Osteocyte (in vitro differentiated cells): ENCODE measurements around the gene BICDL2. TPM values are rescaled to one million over a fixed set of nuclear protein-coding genes. Genes with fewer than 3 reads are reported as not detected.

Experiments used
- DNase-seq: peaks from one replicate; pipeline ENCODE4 v3.0.0; 2021; ENCODE audit warnings: mixed read lengths; ENCODE audit not compliant: unreplicated experiment; ENCODE audit errors: extremely low spot score
- H3K27ac Mint-ChIP-seq: one replicate; pipeline ENCODE4 v1.8.0; 2021; ENCODE audit warnings: mild to moderate bottlenecking, mixed read lengths; ENCODE audit not compliant: unreplicated experiment
- H3K27me3 Mint-ChIP-seq: one replicate; pipeline ENCODE4 v1.8.0; 2021; ENCODE audit warnings: mixed read lengths; ENCODE audit not compliant: unreplicated experiment
- H3K36me3 Mint-ChIP-seq: one replicate; pipeline ENCODE4 v1.8.0; 2021; ENCODE audit warnings: mixed read lengths; ENCODE audit not compliant: unreplicated experiment
- H3K4me1 Mint-ChIP-seq: one replicate; pipeline ENCODE4 v1.8.0; 2021; ENCODE audit warnings: mixed read lengths; ENCODE audit not compliant: unreplicated experiment
- H3K4me3 Mint-ChIP-seq: one replicate; pipeline ENCODE4 v1.8.0; 2021; ENCODE audit warnings: mild to moderate bottlenecking, moderate library complexity, mixed read lengths; ENCODE audit not compliant: unreplicated experiment
- H3K9me3 Mint-ChIP-seq: one replicate; pipeline ENCODE4 v1.8.0; 2021; ENCODE audit warnings: mixed read lengths; ENCODE audit not compliant: unreplicated experiment
- total RNA-seq: library from RNA; stranded (reverse); gene quantifications from 2 replicates; pipeline ENCODE4 v1.2.1, GENCODE V29; 2021
- TF ChIP-seq, protein P1 (sequence below): fragments of 200-600 bp; sonication (generic); IDR thresholded peaks from 2 replicates; pipeline ENCODE4 v1.5.0; 2021; ENCODE audit warnings: antibody characterized with exemption, mild to moderate bottlenecking, moderate library complexity

BICDL2 gene
- total RNA-seq, 1 donor from 2014 or later = not detected

DNA sequence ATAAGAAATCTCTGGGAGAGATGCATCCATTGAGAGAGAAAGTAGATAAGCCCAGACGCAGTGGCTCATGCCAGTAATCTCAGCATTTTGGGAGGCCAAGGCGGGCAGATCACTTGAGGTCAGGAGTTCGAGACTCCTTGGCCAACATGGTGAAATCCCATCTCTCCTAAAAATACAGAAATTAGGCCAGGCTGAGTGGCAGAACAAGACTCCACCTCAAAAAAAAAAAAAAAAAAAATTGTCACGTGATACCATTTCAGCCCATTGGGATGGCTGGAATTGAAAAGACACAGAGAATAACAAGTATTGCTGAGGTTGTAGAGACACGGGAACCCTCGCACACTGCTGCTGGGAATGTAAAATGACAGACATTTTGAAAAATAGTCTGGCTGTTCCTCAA is 25.8 kb upstream of the BICDL2 start:
- Mint-ChIP-seq H3K36me3 (no peaks in the 10 kb centered on the region), H3K4me3 (no peak overlapping the region), H3K4me1 (peaks cover 21% of the 10 kb centered on the region), H3K9me3 (no peaks in the 10 kb centered on the region), H3K27ac (no peak overlapping the region), H3K27me3 (no peaks in the 10 kb centered on the region)
- TF ChIP-seq, protein P1, sequence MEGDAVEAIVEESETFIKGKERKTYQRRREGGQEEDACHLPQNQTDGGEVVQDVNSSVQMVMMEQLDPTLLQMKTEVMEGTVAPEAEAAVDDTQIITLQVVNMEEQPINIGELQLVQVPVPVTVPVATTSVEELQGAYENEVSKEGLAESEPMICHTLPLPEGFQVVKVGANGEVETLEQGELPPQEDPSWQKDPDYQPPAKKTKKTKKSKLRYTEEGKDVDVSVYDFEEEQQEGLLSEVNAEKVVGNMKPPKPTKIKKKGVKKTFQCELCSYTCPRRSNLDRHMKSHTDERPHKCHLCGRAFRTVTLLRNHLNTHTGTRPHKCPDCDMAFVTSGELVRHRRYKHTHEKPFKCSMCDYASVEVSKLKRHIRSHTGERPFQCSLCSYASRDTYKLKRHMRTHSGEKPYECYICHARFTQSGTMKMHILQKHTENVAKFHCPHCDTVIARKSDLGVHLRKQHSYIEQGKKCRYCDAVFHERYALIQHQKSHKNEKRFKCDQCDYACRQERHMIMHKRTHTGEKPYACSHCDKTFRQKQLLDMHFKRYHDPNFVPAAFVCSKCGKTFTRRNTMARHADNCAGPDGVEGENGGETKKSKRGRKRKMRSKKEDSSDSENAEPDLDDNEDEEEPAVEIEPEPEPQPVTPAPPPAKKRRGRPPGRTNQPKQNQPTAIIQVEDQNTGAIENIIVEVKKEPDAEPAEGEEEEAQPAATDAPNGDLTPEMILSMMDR = no peak
- DNase-seq = no peak

DNA sequence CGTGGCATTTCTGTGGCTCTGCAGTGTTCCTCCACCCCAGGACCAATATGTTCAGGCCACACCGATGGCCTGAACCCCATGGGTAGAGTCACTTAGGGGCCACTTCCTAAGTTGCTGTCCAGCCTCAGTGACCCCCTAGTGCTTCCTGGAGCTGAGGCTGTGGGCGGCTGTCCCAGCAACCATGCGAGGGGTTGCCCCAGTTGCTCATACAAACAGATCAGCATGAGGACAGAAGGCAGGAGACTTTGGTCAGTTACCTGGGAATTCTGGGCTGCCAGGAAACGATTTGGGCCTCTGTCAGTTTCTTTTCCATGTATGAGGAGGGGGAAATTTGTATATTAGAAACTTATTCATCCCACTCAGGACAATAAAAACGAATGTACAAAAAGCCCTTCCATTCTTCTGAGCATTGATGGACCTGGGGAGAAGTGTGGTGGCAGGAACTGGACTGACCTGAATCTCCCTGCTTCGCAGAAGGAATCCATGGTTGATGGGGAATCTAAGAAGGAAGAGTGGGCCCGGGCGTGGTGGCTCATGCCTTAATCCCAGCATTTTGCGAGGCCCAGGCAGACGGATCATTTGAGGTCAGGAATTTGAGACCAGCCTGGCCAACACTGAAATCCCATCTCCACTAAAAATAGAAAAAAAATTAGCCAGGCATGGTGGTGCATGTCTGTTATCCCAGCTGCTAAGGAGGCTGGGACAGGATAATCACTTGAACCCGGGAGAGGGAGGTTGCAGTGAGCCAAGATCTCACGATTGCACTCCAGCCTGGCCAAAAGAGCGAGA is 23.8 kb upstream of the BICDL2 start:
- TF ChIP-seq, protein P1 = no peak
- Mint-ChIP-seq H3K4me3 (no peak overlapping the region), H3K36me3 (no peaks in the 10 kb centered on the region), H3K27me3 (no peaks in the 10 kb centered on the region), H3K4me1 (peaks cover 20% of the 10 kb centered on the region), H3K9me3 (no peaks in the 10 kb centered on the region), H3K27ac (no peak overlapping the region)
- DNase-seq = no peak

DNA sequence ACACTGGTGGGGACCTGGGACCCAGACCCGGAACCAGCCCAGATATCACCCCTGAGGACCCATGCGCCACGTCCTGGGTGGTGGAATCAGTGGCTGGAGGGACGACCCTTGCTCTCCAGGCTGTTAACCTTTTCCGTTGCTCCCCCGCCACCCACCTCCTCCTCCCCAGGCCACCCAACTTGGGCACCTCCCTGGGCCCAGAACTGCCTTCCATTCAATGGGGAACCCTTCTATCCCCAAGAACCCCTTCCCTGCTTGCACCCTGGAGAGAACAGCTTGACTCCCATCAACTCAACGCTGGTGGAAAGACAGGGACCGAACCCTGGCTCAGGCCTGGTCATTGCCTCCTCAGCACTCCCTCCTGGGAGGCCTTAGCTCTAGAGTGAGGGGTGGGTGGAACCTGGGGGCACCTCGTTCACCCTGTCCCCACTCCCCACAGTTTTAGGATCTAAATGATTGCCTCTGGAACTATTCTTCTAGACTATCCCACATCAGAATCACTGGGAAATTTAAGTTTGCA is 23.0 kb upstream of the BICDL2 start:
- Mint-ChIP-seq H3K4me3 (peak overlapping the region; percentile 69), H3K4me1 (peaks cover 17% of the 10 kb centered on the region), H3K9me3 (no peaks in the 10 kb centered on the region), H3K27me3 (no peaks in the 10 kb centered on the region), H3K36me3 (no peaks in the 10 kb centered on the region), H3K27ac (peak overlapping the region; percentile 71)
- DNase-seq = no peak
- TF ChIP-seq, protein P1 = no peak

DNA sequence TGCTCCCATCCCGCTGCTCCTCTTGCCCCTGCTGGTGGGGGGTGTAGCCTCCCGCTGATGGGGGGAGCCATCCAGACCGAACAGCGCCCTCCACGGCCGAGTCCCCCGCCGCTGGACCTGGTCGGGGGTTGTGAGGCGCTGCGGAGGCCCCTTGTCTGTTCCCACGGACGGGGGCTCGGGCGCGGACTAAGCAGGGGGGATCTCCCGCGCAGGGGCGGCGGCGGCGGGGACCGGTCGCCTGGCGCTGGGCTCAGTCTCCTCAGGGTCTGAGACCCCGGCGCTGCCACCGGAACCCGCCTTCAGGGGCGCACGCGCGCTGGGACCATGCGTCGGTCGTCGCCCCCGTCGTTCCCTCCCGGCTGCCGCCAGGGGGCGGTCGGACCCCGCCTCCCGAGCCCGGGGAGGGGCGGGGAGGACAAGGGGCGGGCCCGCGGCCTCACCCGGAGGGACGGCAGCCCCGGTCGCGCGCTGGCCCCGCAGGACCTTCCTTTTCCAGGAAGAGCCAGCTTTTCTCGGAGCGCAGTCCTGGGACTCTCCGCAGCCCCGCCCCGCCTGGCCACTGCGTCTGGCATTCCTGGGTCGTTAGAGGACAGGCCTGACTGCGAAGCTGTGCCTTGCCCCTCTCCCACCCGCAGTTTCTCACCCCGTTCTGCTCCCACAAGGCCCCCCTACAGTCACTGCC is 22.4 kb upstream of the BICDL2 start:
- Mint-ChIP-seq H3K4me3 (peak overlapping the region; percentile 83), H3K27me3 (no peaks in the 10 kb centered on the region), H3K9me3 (no peaks in the 10 kb centered on the region), H3K27ac (peak overlapping the region; percentile 71), H3K36me3 (no peaks in the 10 kb centered on the region), H3K4me1 (peaks cover 15% of the 10 kb centered on the region)
- TF ChIP-seq, protein P1 = peak; percentile 91
- DNase-seq = peak; percentile 97
